HUES64 (cell line): ENCODE measurements around the gene SCO1.
"Not testable (repeated sequence)": the region's sequence is repeated elsewhere in the genome, so short reads cannot be mapped to it uniquely, and the experiment has no call there.

Source experiments
- H3K27ac ChIP-seq: 2 replicates; pipeline ENCODE4 v1.7.0; 2013; ENCODE audit warnings: low read depth, low read length, inconsistent platforms
- H3K27me3 ChIP-seq: 2 replicates; pipeline ENCODE4 v1.6.1; 2013; ENCODE audit warnings: mild to moderate bottlenecking, low read length; ENCODE audit not compliant: insufficient read depth
- H3K36me3 ChIP-seq: 2 replicates; pipeline ENCODE4 v1.6.1; 2013; ENCODE audit warnings: mild to moderate bottlenecking, low read length; ENCODE audit not compliant: insufficient read depth
- H3K4me1 ChIP-seq: 2 replicates; pipeline ENCODE4 v1.6.1; 2013; ENCODE audit warnings: mild to moderate bottlenecking, low read length, moderate library complexity; ENCODE audit not compliant: insufficient read depth
- H3K4me3 ChIP-seq: 2 replicates; pipeline ENCODE4 v1.5.1; 2013; ENCODE audit warnings: mild to moderate bottlenecking, low read length, moderate library complexity
- H3K9ac ChIP-seq: 2 replicates; pipeline ENCODE4 v1.6.1; 2013; ENCODE audit warnings: mild to moderate bottlenecking, low read depth, low read length
- H3K9me3 ChIP-seq: 2 replicates; pipeline ENCODE4 v1.6.1; 2013; ENCODE audit warnings: low read depth, low read length; ENCODE audit not compliant: insufficient read depth
- WGBS: fragments of 150-250, 120-280 bp; methylation state at CpG from one replicate; pipeline ENCODE4 v1.1.7; 2013; ENCODE audit warnings: missing lambda C conversion rate; 5-methylcytosine and 5-hydroxymethylcytosine counted together

SCO1 gene

GRCh38 chr17:10724546-10725195, 27.3 kb upstream of the SCO1 start:
- WGBS: 97% methylated on average over 10 of the region's 11 CpGs
- Histone ChIP-seq H3K4me3 (no peak overlapping the region), H3K9ac (no peak overlapping the region), H3K36me3 (no peaks in the 10 kb centered on the region; the same call in 1 of the 2 replicates), H3K9me3 (no peaks in the 10 kb centered on the region), H3K4me1 (no peaks in the 10 kb centered on the region), H3K27ac (no peak overlapping the region), H3K27me3 (no peaks in the 10 kb centered on the region)

DNA sequence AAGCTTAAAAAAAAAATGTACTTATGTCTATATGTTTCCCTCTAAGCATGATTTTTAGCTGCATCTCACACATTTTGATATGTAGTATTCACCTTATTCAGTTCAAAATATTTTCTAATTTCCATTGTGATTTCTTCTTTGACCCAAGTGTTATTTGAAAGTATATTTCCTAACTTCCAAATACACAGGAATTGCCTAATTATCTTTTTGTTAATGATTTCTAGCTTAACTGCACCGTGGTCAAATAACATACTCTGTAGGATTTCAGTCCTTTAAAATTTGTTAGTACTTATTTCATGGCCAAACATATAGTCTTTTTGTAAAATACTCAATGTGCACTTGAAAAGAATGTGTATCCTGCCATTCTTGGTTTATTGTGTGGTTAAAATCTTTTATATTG, 21.2 kb upstream of the SCO1 start:
- Histone ChIP-seq H3K4me3 (no peak overlapping the region), H3K36me3 (no peaks in the 10 kb centered on the region; the same call in 1 of the 2 replicates), H3K9ac (no peak overlapping the region), H3K4me1 (no peaks in the 10 kb centered on the region), H3K27me3 (no peaks in the 10 kb centered on the region), H3K9me3 (no peaks in the 10 kb centered on the region), H3K27ac (no peak overlapping the region)
- WGBS: no CpG with 5 or more reads among the region's 1 CpG

DNA sequence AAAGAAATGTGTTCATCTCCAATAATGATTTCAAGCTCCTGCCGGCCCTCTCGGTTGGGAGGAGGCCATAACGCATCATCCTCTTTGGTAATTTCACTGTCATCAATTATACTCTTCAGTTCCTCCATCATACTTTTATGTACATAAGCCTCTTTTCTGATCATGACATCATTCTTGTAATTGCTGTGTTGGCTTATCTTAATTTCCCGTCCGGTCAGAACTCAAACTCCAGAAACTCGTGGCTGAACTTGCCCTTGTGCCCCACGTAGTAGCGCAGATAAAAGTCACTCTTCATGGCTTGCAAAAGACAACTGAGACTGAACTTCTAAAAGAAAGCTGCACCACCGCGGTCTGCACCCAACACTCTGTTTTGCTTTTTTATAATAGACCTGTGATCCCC, 18.9 kb upstream of the SCO1 start:
- no peak overlapping the region for H3K27ac ChIP-seq
- H3K27me3 ChIP-seq: no peaks in the 10 kb centered on the region
- H3K9me3 ChIP-seq: no peaks in the 10 kb centered on the region
- H3K4me3 ChIP-seq: no peak overlapping the region
- 95% methylated on average over 10 of the region's 10 CpGs for WGBS
- no peaks in the 10 kb centered on the region for H3K4me1 ChIP-seq
- H3K9ac ChIP-seq: no peak overlapping the region
- peaks cover 15% of the 10 kb centered on the region for H3K36me3 ChIP-seq

DNA sequence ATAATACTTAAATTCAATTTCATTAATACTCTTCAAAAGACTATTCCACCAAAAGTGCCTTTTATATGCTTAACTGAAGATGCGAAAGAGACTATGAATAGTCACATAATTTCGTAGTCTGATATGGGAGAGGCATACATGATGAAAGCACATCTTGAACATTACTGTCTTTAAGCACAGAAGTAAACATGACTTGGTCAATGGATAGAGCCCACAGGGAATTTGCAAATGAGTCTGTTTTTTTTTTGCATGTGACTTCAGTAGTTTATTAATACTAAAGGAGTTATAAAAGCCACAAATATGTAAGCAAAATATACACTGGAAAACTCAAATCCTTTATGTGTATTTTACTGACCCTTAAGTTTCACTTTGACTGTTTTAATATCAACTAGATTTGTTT, 16.0 kb upstream of the SCO1 start:
- Histone ChIP-seq H3K4me1 (no peaks in the 10 kb centered on the region), H3K36me3 (peaks cover 41% of the 10 kb centered on the region), H3K27ac (no peak overlapping the region), H3K4me3 (no peak overlapping the region), H3K9me3 (no peaks in the 10 kb centered on the region), H3K9ac (no peak overlapping the region), H3K27me3 (no peaks in the 10 kb centered on the region)
- WGBS: 96% methylated on average over 2 of the region's 2 CpGs

DNA sequence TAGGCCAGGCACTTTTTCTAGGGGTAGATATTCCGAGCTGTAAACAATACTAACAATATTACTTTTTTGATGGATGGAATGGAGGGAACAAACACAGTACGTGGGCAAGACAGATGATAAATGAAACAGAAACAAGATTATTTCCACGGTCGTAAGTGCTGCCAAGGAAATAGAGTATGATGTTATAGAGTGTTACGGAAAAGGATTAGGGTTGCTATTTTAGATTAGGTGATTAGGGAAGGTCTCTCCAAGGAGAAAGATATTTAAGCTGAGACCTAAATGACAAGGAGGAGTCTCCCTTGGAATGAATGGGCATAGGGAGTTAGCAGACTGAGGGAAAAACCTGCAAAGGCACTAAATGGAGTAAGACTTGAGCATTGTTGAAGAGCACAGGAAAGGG, 8.4 kb upstream of the SCO1 start:
- 96% methylated on average over 5 of the region's 5 CpGs for WGBS
- no peak overlapping the region for H3K27ac ChIP-seq
- no peaks in the 10 kb centered on the region for H3K4me1 ChIP-seq
- H3K9ac ChIP-seq: no peak overlapping the region
- H3K27me3 ChIP-seq: no peaks in the 10 kb centered on the region
- H3K36me3 ChIP-seq: peaks cover 60% of the 10 kb centered on the region
- H3K4me3 ChIP-seq: no peak overlapping the region
- no peaks in the 10 kb centered on the region for H3K9me3 ChIP-seq

DNA sequence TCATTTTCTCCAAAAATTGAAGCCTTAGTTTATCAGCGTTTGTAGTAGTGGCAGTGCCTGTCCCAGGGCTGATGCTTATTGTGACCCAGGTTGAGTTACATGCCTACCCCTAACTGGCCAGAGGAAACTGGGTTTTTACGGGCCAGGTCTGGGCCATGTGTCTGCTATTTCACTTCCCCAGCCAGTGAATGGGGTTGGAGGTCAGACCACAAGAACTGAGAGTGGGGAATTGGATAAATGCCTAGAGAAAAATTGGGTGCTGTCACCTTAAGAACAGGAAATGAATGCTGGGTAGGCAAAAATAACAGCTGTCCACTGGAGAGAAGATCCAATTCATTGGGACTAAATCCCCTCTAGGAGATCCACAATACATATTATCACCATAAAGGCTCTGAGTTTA, 5.2 kb upstream of the SCO1 start:
- Histone ChIP-seq H3K9ac (no peak overlapping the region), H3K9me3 (no peaks in the 10 kb centered on the region), H3K27ac (no peak overlapping the region), H3K36me3 (peaks cover 34% of the 10 kb centered on the region), H3K27me3 (no peaks in the 10 kb centered on the region), H3K4me3 (no peak overlapping the region), H3K4me1 (peaks cover 5% of the 10 kb centered on the region)
- 90% methylated on average over 2 of the region's 2 CpGs for WGBS

GRCh38 chr17:10699856-10700255, 2.5 kb upstream of the SCO1 start:
- Histone ChIP-seq H3K9ac (no peak overlapping the region), H3K27me3 (no peaks in the 10 kb centered on the region), H3K9me3 (no peaks in the 10 kb centered on the region), H3K27ac (no peak overlapping the region), H3K4me1 (peaks cover 5% of the 10 kb centered on the region), H3K4me3 (no peak overlapping the region), H3K36me3 (peaks cover 17% of the 10 kb centered on the region)
- 97% methylated on average over 1 of the region's 1 CpG for WGBS

DNA sequence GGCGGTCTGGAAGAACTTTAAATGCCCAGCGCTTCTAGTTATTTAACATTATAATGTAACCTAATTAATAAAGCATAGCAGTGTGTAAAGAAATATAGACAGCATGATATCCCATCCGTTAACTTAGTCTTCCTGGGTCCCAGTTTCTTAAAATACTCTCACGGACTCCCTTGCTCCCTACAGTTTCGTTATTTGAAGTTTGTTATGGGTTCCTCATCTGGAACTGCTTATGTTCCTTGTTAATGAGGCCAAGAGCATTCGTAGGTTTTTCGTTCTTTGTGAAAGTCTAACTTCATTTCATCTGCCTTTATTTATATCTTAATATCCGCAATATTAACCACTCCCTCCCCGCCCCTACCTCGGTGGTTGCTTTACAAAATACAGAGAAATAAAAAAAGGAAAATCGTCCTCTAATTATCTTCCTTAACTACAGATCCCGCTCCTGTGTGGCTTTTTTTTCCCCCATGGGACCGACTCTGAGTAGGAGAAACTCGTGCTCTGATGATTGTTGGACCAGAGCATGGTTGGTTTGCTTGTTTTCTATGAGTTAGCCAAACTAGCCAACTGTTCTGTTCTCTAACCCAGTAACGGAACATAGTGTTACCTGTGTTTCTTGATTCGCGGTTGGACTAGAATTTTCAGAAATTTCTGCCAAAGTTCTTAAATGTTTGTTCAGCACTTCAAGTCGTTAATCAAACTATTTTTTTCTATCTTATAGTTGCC, 924 bp upstream of the SCO1 start:
- H3K9me3 ChIP-seq: no peaks in the 10 kb centered on the region
- H3K27ac ChIP-seq: peak overlapping the region; percentile 83
- peaks cover 5% of the 10 kb centered on the region for H3K4me1 ChIP-seq
- WGBS: 33% methylated on average over 15 of the region's 18 CpGs
- peak overlapping the region; percentile 89 for H3K9ac ChIP-seq
- H3K36me3 ChIP-seq: peaks cover 26% of the 10 kb centered on the region
- peak overlapping the region; percentile 96 for H3K4me3 ChIP-seq
- H3K27me3 ChIP-seq: no peaks in the 10 kb centered on the region

DNA sequence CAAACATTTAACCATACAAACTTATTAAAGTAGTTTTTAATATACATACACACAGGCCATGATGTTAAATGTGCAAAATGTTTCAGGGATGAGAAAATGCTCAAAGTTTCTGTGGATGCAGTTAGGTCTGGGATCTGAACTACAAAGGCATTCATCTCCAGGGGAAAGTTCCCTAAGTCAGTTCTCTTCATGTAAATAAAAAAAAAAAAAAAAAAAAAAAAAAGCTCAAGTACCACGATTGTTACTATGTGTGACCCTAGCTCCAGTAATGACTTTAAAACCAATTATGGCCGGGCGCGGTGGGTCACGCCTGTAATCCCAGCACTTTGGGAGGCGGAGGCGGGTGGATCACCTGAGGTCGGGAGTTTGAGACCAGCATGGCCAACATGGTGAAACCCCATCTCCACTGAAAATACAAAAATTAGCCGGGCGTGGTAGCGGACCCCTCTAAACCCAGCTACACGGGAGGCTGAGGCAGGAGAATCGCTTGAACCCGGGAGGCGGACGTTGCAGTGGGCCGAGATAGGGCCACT, 1.4 kb downstream of the SCO1 start:
- peaks cover 49% of the 10 kb centered on the region for H3K36me3 ChIP-seq
- not testable (repeated sequence) for H3K9me3 ChIP-seq, H3K27me3 ChIP-seq, H3K4me1 ChIP-seq, H3K27ac ChIP-seq
- H3K9ac ChIP-seq: peak overlapping the region; percentile 89; the same call in 1 of the 2 replicates
- WGBS: 86% methylated on average over 17 of the region's 17 CpGs
- peak overlapping the region; percentile 96 for H3K4me3 ChIP-seq

DNA sequence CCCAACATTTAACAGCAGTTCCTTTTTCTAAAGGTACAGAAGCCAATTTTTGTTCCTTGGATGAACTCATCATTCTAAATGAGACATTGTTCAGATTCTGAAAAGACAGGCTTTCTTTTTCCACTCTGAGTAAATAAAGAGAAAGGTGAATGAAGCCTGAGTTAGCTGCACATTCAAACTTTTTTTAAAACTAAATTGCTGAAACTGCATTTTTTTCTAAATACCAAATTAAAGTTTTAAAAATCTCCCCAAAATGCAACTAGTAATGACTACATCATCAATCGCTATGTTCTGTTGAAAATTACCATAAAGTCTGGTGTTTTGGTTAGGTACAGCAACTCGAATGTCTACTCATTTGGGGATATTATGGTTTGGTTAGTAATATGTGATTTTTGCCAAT, 9.8 kb downstream of the SCO1 start:
- 92% methylated on average over 2 of the region's 2 CpGs for WGBS
- Histone ChIP-seq H3K4me3 (no peak overlapping the region), H3K9me3 (no peaks in the 10 kb centered on the region), H3K4me1 (no peaks in the 10 kb centered on the region), H3K9ac (no peak overlapping the region), H3K27ac (no peak overlapping the region), H3K27me3 (no peaks in the 10 kb centered on the region), H3K36me3 (peaks cover 97% of the 10 kb centered on the region)

DNA sequence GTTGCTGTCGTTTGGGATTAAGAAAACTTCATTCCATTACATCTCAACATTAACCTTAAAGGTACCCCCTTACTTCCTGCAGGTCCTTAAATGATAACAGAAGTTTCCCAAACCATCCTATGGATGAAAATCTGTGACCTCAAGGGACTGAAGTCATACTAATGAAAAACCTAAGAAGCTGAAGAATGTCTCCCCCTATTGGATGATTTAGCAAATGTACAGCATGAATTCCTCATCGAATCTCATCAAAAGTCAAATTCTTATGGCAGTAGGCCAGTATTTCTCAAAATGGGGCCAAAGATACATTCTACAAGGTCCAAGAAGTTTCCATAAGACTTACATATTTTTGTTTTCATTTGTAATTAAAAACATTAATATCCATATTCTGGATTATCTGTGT, 13.5 kb downstream of the SCO1 start:
- Histone ChIP-seq H3K9ac (no peak overlapping the region), H3K4me1 (no peaks in the 10 kb centered on the region), H3K4me3 (no peak overlapping the region), H3K27ac (no peak overlapping the region), H3K36me3 (peaks cover 97% of the 10 kb centered on the region), H3K9me3 (no peaks in the 10 kb centered on the region), H3K27me3 (no peaks in the 10 kb centered on the region)
- 79% methylated on average over 2 of the region's 2 CpGs for WGBS
